OCI-LY1 (cell line): ENCODE data around the gene TRIM62.

Experiments used
- H2AFZ ChIP-seq: fragments of 200-600 bp; sonication (generic), shearing (Covaris generic); 2 replicates; pipeline ENCODE4 v1.6.0; 2014; ENCODE audit warnings: antibody characterized with exemption, mild to moderate bottlenecking, low read length
- H3F3A ChIP-seq: fragments of 200-600 bp; sonication (generic), shearing (Covaris generic); 2 replicates; pipeline ENCODE4 v1.6.0; 2014; ENCODE audit warnings: mild to moderate bottlenecking, antibody characterized with exemption, low read length, moderate library complexity; ENCODE audit not compliant: insufficient read depth
- H3K27ac ChIP-seq: fragments of 200-600 bp; sonication (generic); 2 replicates; pipeline ENCODE4 v1.5.1; 2014; ENCODE audit warnings: low read length, mixed run types, mild to moderate bottlenecking, low read depth; ENCODE audit not compliant: poor library complexity, severe bottlenecking
- H3K27me3 ChIP-seq: fragments of 200-600 bp; sonication (generic); 2 replicates; pipeline ENCODE4 v1.6.0; 2014; ENCODE audit warnings: antibody characterized with exemption, mild to moderate bottlenecking, low read length, moderate library complexity; ENCODE audit not compliant: insufficient read depth
- H3K36me3 ChIP-seq: fragments of 200-600 bp; sonication (generic); 2 replicates; pipeline ENCODE4 v1.6.1; 2014; ENCODE audit warnings: mild to moderate bottlenecking, antibody characterized with exemption, low read length, moderate library complexity, mixed read lengths; ENCODE audit not compliant: insufficient read depth
- H3K4me1 ChIP-seq: fragments of 200-600 bp; sonication (generic); 2 replicates; pipeline ENCODE4 v1.5.1; 2014; ENCODE audit warnings: mild to moderate bottlenecking, low read length, moderate library complexity; ENCODE audit not compliant: insufficient read depth, severe bottlenecking
- H3K4me2 ChIP-seq: fragments of 200-600 bp; sonication (generic), shearing (Covaris generic); 2 replicates; pipeline ENCODE4 v1.6.1; 2014; ENCODE audit warnings: low read length
- H3K4me3 ChIP-seq: fragments of 200-600 bp; sonication (generic); 2 replicates; pipeline ENCODE4 v1.5.1; 2014; ENCODE audit warnings: low read length, low read depth, mild to moderate bottlenecking, mixed read lengths; ENCODE audit not compliant: poor library complexity, severe bottlenecking
- H3K79me2 ChIP-seq: fragments of 200-600 bp; shearing (Covaris generic); 2 replicates; pipeline ENCODE4 v1.6.1; 2016; ENCODE audit warnings: mixed run types, low read length, mixed read lengths; ENCODE audit not compliant: insufficient read depth
- H3K9ac ChIP-seq: fragments of 200-600 bp; sonication (generic), shearing (Covaris generic); 2 replicates; pipeline ENCODE4 v1.6.1; 2014; ENCODE audit warnings: mild to moderate bottlenecking, low read length, mixed read lengths
- H3K9me2 ChIP-seq: fragments of 200-600 bp; sonication (generic), shearing (Covaris generic); 2 replicates; pipeline ENCODE4 v1.6.1; 2014; ENCODE audit warnings: low read depth, mild to moderate bottlenecking, low read length, mixed read lengths
- H3K9me3 ChIP-seq: fragments of 200-600 bp; shearing (Covaris generic); 2 replicates; pipeline ENCODE4 v1.6.1; 2014; ENCODE audit warnings: low read length, mixed read lengths
- H4K20me1 ChIP-seq: fragments of 200-600 bp; sonication (generic), shearing (Covaris generic); 2 replicates; pipeline ENCODE4 v1.6.0; 2016; ENCODE audit warnings: mild to moderate bottlenecking, low read length; ENCODE audit not compliant: insufficient read depth
- CTCF ChIP-seq: fragments of 200-600 bp; sonication (generic), shearing (Covaris generic); IDR thresholded peaks from 2 replicates; pipeline ENCODE4 v1.5.1; 2017; ENCODE audit warnings: mild to moderate bottlenecking, antibody characterized with exemption, low read length, moderate library complexity, mixed read lengths
- EZH2 ChIP-seq: fragments of 200-600 bp; sonication (generic), shearing (Covaris generic); IDR thresholded peaks from 2 replicates; pipeline ENCODE4 v1.8.0; 2017; ENCODE audit warnings: borderline replicate concordance, mixed run types, mild to moderate bottlenecking, antibody characterized with exemption, low read length, moderate library complexity, mixed read lengths

TRIM62 gene

GRCh38 chr1:33149453-33150190 lies 32.2 kb downstream of the TRIM62 start:
- Histone ChIP-seq H3K4me2 (no peak overlapping the region), H3K9me3 (no peaks in the 10 kb centered on the region), H3K4me3 (no peak overlapping the region), H3K79me2 (no peaks in the 10 kb centered on the region), H3F3A (no peaks in the 10 kb centered on the region), H2AFZ (no peak overlapping the region), H3K9ac (no peak overlapping the region), H3K27me3 (no peaks in the 10 kb centered on the region), H3K4me1 (no peaks in the 10 kb centered on the region), H3K9me2 (no peaks in the 10 kb centered on the region), H4K20me1 (no peaks in the 10 kb centered on the region), H3K27ac (no peak overlapping the region), H3K36me3 (no peaks in the 10 kb centered on the region)
- no peak for TF ChIP-seq EZH2

GRCh38 chr1:33148615-33149014 lies 33.2 kb downstream of the TRIM62 start:
- no peaks in the 10 kb centered on the region for H3K9me2 ChIP-seq
- H3K79me2 ChIP-seq, result no peaks in the 10 kb centered on the region
- H4K20me1 ChIP-seq, result no peaks in the 10 kb centered on the region
- TF ChIP-seq EZH2 (no peak), CTCF (no peak)
- no peak overlapping the region for H3K4me2 ChIP-seq
- H3K9ac ChIP-seq, result no peak overlapping the region
- no peaks in the 10 kb centered on the region for H3K27me3 ChIP-seq
- H3K27ac ChIP-seq, result no peak overlapping the region
- H3K9me3 ChIP-seq, result no peaks in the 10 kb centered on the region
- no peak overlapping the region for H2AFZ ChIP-seq
- no peaks in the 10 kb centered on the region for H3K36me3 ChIP-seq
- H3K4me1 ChIP-seq, result no peaks in the 10 kb centered on the region
- H3K4me3 ChIP-seq, result no peak overlapping the region
- H3F3A ChIP-seq, result no peaks in the 10 kb centered on the region

DNA sequence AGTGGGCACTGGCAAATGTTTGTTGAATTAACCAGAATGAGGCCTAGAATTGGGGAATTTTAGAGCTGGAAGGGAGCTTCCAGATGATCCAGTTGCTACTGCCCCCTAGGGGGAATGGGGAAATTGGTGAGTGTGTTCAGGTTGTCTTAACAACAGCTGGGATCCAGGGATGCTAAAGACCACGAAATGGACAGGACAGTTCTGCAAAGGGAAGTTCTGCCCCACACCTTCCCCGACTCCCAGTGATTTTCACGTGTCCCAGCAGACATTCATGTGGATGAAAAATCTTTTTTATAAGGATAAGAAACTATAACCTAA lies 33.9 kb downstream of the TRIM62 start:
- Histone ChIP-seq H3K4me2 (no peak overlapping the region), H2AFZ (no peak overlapping the region), H4K20me1 (no peaks in the 10 kb centered on the region), H3K9me2 (no peaks in the 10 kb centered on the region), H3K79me2 (no peaks in the 10 kb centered on the region), H3K4me3 (no peak overlapping the region), H3K4me1 (no peaks in the 10 kb centered on the region), H3K27me3 (no peaks in the 10 kb centered on the region), H3K36me3 (no peaks in the 10 kb centered on the region), H3K9ac (no peak overlapping the region), H3K27ac (no peak overlapping the region), H3K9me3 (no peaks in the 10 kb centered on the region), H3F3A (no peaks in the 10 kb centered on the region)
- TF ChIP-seq EZH2 (no peak), CTCF (peak; percentile 41)
